GM12892 (cell line): ENCODE data around the gene GNL2.
A peak's percentile ranks its signal among the peaks of the same experiment; 100 is the strongest.
"Not testable (repeated sequence)": the region's sequence is repeated elsewhere in the genome, so short reads cannot be mapped to it uniquely, and the experiment has no call there.

Source experiments
- DNase-seq: peaks from one replicate; pipeline ENCODE4 v3.0.0; 2011; ENCODE audit not compliant: insufficient read length
- FAIRE-seq: peaks from 2 replicates; lab custom pipeline; 2011; peaks lifted over from hg19 to GRCh38; lab: Jason Lieb, UNC
- POLR2A ChIP-seq: IDR thresholded peaks from 2 replicates; pipeline ENCODE4 v1.6.1; 2011; ENCODE audit warnings: low read depth, low read length, control low read depth
- POLR2AphosphoS5 ChIP-seq: IDR thresholded peaks from 2 replicates; pipeline ENCODE4 v1.6.1; 2011; ENCODE audit warnings: low read depth, low read length, control low read depth
- TAF1 ChIP-seq: IDR thresholded peaks from 2 replicates; pipeline ENCODE4 v1.6.1; 2011; ENCODE audit warnings: low read depth, mild to moderate bottlenecking, control low read depth, low read length, borderline replicate concordance

Gene GNL2

GRCh38 chr1:37553598-37553926 lies 42.2 kb downstream of the GNL2 start:
- TF ChIP-seq TAF1: no peak
- TF ChIP-seq POLR2AphosphoS5: no peak
- TF ChIP-seq POLR2A: no peak
- no peak for FAIRE-seq
- DNase-seq: no peak

GRCh38 chr1:37549341-37549740 lies 46.4 kb downstream of the GNL2 start:
- DNase-seq (no peak), FAIRE-seq (peak; percentile 48)
- TF ChIP-seq POLR2A: no peak
- TF ChIP-seq TAF1: no peak
- TF ChIP-seq POLR2AphosphoS5: no peak

GRCh38 chr1:37545019-37545418 lies 50.7 kb downstream of the GNL2 start:
- TF ChIP-seq POLR2A (no peak), TAF1 (no peak), POLR2AphosphoS5 (no peak)
- no peak for DNase-seq
- no peak for FAIRE-seq

GRCh38 chr1:37544530-37544929 lies 51.2 kb downstream of the GNL2 start:
- FAIRE-seq (no peak), DNase-seq (no peak)
- peak; percentile 38; the same call in 1 of the 2 replicates for TF ChIP-seq POLR2AphosphoS5
- no peak for TF ChIP-seq TAF1

- TF ChIP-seq POLR2AphosphoS5: no peak
- TF ChIP-seq POLR2A: no peak
- no peak for TF ChIP-seq TAF1
- DNase-seq: no peak
- no peak for FAIRE-seq
Measured at GRCh38 chr1:37540036-37540785, 55.5 kb downstream of the GNL2 start.

GRCh38 chr1:37539154-37539553 lies 56.6 kb downstream of the GNL2 start:
- FAIRE-seq, DNase-seq: not testable (repeated sequence)

- DNase-seq (no peak), FAIRE-seq (no peak)
- no peak for TF ChIP-seq POLR2A
- TF ChIP-seq POLR2AphosphoS5: no peak
- no peak for TF ChIP-seq TAF1
Measured at GRCh38 chr1:37537378-37537777, 58.4 kb downstream of the GNL2 start.

GRCh38 chr1:37533317-37534093 lies 62.2 kb downstream of the GNL2 start:
- TF ChIP-seq POLR2A: no peak
- TF ChIP-seq TAF1: no peak
- no peak for TF ChIP-seq POLR2AphosphoS5
- DNase-seq: no peak
- FAIRE-seq: no peak

- FAIRE-seq, DNase-seq: not testable (repeated sequence)
Measured at GRCh38 chr1:37532418-37533156, 63.1 kb downstream of the GNL2 start.

GRCh38 chr1:37529888-37530287 lies 65.8 kb downstream of the GNL2 start:
- not testable (repeated sequence) for DNase-seq, FAIRE-seq

GRCh38 chr1:37519613-37520012 lies 76.1 kb downstream of the GNL2 start:
- no peak for FAIRE-seq
- no peak for DNase-seq
- TF ChIP-seq POLR2AphosphoS5 (no peak), POLR2A (no peak), TAF1 (no peak)

- not testable (repeated sequence) for DNase-seq, FAIRE-seq
Measured at GRCh38 chr1:37518929-37519328, 76.8 kb downstream of the GNL2 start.

GRCh38 chr1:37518241-37518640 lies 77.5 kb downstream of the GNL2 start:
- not testable (repeated sequence) for DNase-seq, FAIRE-seq
